NCI-H2081 (cell line): Measurements from ENCODE around the gene TARBP2.
A peak's percentile ranks its signal among the peaks of the same experiment; 100 is the strongest.
"Not testable (repeated sequence)": the region's sequence is repeated elsewhere in the genome, so short reads cannot be mapped to it uniquely, and the experiment has no call there.

Source experiments
- DNase-seq, 2 experiments: peaks; one replicate each; lab custom pipeline; 2025; lab: John Stamatoyannopoulos, UW

TARBP2 gene

GRCh38 chr12:53513712-53514410 lies 12.8 kb downstream of the TARBP2 start:
- no peak for DNase-seq

GRCh38 chr12:53514628-53515290 lies 13.7 kb downstream of the TARBP2 start:
- no peak for DNase-seq

GRCh38 chr12:53515291-53515680 lies 14.2 kb downstream of the TARBP2 start:
- DNase-seq: no peak

GRCh38 chr12:53516758-53517455 lies 15.8 kb downstream of the TARBP2 start:
- DNase-seq: no peak

GRCh38 chr12:53518381-53518780 lies 17.3 kb downstream of the TARBP2 start:
- no peak for DNase-seq

- no peak for DNase-seq
These were observed 22.0 kb downstream of the TARBP2 start for GRCh38 chr12:53523131-53523530.

- no peak for DNase-seq
These were observed 23.4 kb downstream of the TARBP2 start for GRCh38 chr12:53524476-53524875.

- DNase-seq: no peak
These were observed 29.0 kb downstream of the TARBP2 start for GRCh38 chr12:53530061-53530460.

GRCh38 chr12:53530920-53531319 lies 29.8 kb downstream of the TARBP2 start:
- no peak for DNase-seq

- peak; percentile 40 to 61 for DNase-seq
These were observed 30.9 kb downstream of the TARBP2 start for GRCh38 chr12:53532021-53532420.

GRCh38 chr12:53532524-53533445 lies 31.7 kb downstream of the TARBP2 start:
- DNase-seq: no peak

GRCh38 chr12:53533471-53533870 lies 32.4 kb downstream of the TARBP2 start:
- DNase-seq: no peak

GRCh38 chr12:53536962-53537361 lies 35.9 kb downstream of the TARBP2 start:
- DNase-seq: no peak

GRCh38 chr12:53538209-53538689 lies 37.2 kb downstream of the TARBP2 start:
- peak; percentile 23 to 70 for DNase-seq

GRCh38 chr12:53539526-53539925 lies 38.4 kb downstream of the TARBP2 start:
- DNase-seq: no peak

- peak; percentile 45 to 77 for DNase-seq
These were observed 42.5 kb downstream of the TARBP2 start for GRCh38 chr12:53543539-53543938.

GRCh38 chr12:53548354-53548753 lies 47.3 kb downstream of the TARBP2 start:
- DNase-seq: not testable (repeated sequence)

GRCh38 chr12:53550131-53550530 lies 49.0 kb downstream of the TARBP2 start:
- DNase-seq: not testable (repeated sequence)

- no peak for DNase-seq
These were observed 49.5 kb downstream of the TARBP2 start for GRCh38 chr12:53550595-53550994.

GRCh38 chr12:53551889-53552291 lies 50.8 kb downstream of the TARBP2 start:
- no peak for DNase-seq

GRCh38 chr12:53552361-53553327 lies 51.6 kb downstream of the TARBP2 start:
- no peak for DNase-seq
